ENCODE measurements around the gene RET.

The RET gene

DNA sequence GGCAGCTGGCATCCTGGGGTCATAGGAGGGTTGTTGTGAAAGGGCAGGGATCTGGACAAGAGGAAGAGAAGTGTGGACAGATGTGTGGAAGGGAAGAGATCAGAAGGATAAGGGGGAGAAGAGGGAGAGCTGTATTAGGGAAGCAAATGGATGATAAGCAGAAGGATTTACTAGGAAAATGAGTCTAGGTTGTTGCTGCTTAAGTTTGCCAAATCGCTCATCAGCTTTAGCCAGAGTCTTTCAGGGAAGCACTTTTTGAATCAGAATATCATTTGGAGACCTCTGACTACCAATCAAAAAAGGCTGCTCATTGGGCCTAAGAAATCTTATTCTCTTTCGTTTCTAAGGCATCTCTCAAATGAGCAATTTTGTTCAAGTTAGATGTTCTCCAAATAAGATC is 58.8 kb downstream of the RET start:
- Histone ChIP-seq H3K4ac (ENCODE audit: low read depth, low read length) (no peak overlapping the region), H3K27me3 (ENCODE audit: insufficient read depth, low read length, poor library complexity) (no peaks in the 10 kb centered on the region), H3K4me1 (ENCODE audit: control insufficient read depth, low read depth, low read length) (no peaks in the 10 kb centered on the region), H3K4me3 (ENCODE audit: low read length) (no peak overlapping the region), H3K18ac (ENCODE audit: low read length) (no peak overlapping the region), H3K23ac (ENCODE audit: low read length) (no peak overlapping the region), H2BK5ac (ENCODE audit: low read length) (no peak overlapping the region), H2BK15ac (replicated peaks; ENCODE audit: low read depth) (no peak overlapping the region), H3K27ac (ENCODE audit: low read depth, low read length) (no peak overlapping the region), H2AK5ac (ENCODE audit: low read length) (no peak overlapping the region), H3K56ac (ENCODE audit: low read length) (no peak overlapping the region), H3K79me2 (ENCODE audit: control insufficient read depth, insufficient read depth, low read length) (no peaks in the 10 kb centered on the region), H3K36me3 (ENCODE audit: control insufficient read depth, insufficient read depth, low read length) (no peaks in the 10 kb centered on the region), H3K9ac (ENCODE audit: low read length) (no peak overlapping the region), H4K5ac (ENCODE audit: low read length) (no peak overlapping the region), H2BK120ac (ENCODE audit: low read depth, low read length) (no peak overlapping the region), H3K79me1 (ENCODE audit: low read length) (no peaks in the 10 kb centered on the region), H3K4me2 (ENCODE audit: low read length) (no peak overlapping the region), H4K8ac (ENCODE audit: low read depth, low read length) (no peak overlapping the region)
- WGBS (ENCODE audit: extremely low coverage, insufficient coverage, low lambda C conversion rate), result no CpG with 5 or more reads among the region's 2 CpGs
- no peak for DNase-seq

DNA sequence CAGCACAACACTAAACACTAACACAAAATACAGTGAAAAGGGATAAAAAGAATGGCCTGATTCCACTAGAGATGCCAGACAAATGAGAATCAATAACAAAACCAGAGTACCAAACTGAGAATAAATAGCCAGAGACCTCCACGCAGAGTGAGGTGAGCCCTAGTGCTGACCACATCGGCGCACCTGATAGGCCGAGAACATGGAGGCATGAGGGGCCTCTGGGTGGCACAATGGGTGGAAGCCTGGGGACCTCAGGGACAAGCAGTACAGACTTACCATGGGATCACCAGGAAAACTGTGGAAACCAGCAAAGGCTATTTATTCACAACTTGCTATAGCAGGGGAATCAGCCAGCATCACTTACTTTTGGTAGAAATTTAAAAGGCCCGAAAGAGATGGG is 59.6 kb downstream of the RET start:
- Histone ChIP-seq H3K4me1 (ENCODE audit: control insufficient read depth, low read depth, low read length) (no peaks in the 10 kb centered on the region), H3K27me3 (ENCODE audit: insufficient read depth, low read length, poor library complexity) (no peaks in the 10 kb centered on the region), H3K4me2 (ENCODE audit: low read length) (no peak overlapping the region), H3K79me2 (ENCODE audit: control insufficient read depth, insufficient read depth, low read length) (no peaks in the 10 kb centered on the region), H3K23ac (ENCODE audit: low read length) (no peak overlapping the region), H3K79me1 (ENCODE audit: low read length) (no peaks in the 10 kb centered on the region), H4K8ac (ENCODE audit: low read depth, low read length) (no peak overlapping the region), H3K56ac (ENCODE audit: low read length) (no peak overlapping the region), H3K18ac (ENCODE audit: low read length) (no peak overlapping the region), H3K9ac (ENCODE audit: low read length) (no peak overlapping the region), H4K5ac (ENCODE audit: low read length) (no peak overlapping the region), H2AK5ac (ENCODE audit: low read length) (no peak overlapping the region), H2BK5ac (ENCODE audit: low read length) (no peak overlapping the region), H3K27ac (ENCODE audit: low read depth, low read length) (no peak overlapping the region), H3K4me3 (ENCODE audit: low read length) (no peak overlapping the region), H3K4ac (ENCODE audit: low read depth, low read length) (no peak overlapping the region), H2BK15ac (replicated peaks; ENCODE audit: low read depth) (no peak overlapping the region), H3K36me3 (ENCODE audit: control insufficient read depth, insufficient read depth, low read length) (no peaks in the 10 kb centered on the region), H2BK120ac (ENCODE audit: low read depth, low read length) (no peak overlapping the region)
- WGBS (ENCODE audit: extremely low coverage, insufficient coverage, low lambda C conversion rate), result no CpG with 5 or more reads among the region's 5 CpGs
- no peak for DNase-seq

DNA sequence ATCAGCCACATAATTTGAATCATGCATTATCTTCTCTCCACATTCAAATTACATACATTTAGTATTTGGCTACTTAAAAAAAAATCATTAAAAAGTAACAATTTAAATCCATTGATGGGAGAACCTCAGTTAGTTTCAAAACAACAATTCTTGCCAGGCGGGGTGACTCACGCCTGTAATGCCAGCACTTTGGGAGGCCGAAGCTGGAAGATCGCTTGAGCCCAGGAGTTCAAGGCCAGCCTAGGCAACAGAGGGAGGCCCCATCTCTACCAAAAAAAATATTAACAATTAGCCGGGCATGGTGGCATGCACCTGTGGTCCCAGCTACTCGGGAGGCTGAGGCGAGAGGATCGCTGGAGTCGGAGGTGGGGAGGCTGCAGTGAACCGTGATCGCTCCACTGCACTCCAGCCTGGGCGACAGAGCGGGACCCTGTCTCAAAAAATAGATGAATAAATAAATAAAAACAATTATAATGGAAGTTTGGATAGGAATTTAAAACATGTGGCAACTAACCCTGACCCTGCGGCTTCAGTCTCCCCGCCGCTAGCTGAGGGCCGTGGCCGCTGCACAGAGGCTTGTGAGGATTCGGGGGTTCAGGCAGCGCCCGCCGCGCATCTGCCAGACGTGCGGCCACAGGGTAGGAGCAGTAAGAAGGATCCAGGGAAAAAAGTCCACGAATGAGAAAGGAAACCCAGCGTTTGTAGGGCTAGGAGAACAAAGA is 60.3 kb downstream of the RET start:
- H4K8ac ChIP-seq (ENCODE audit: low read depth, low read length), result no peak overlapping the region
- no peak for DNase-seq

DNA sequence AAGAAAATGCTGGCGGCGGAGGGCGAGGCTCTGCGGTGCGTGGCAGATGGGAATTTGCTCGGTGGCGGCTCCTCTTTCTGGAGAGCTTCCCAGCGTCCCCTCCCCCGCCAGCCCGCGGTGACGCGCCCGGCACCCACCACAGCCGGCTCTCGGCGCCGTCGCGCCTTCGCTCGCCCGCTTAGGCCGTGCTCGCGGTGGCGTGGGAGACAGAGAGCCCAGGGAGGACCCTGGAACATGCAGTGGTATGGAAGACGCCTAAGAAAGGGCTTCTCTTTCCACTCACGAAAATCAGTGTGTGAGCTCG is 60.8 kb downstream of the RET start:
- Histone ChIP-seq H2BK15ac (replicated peaks; ENCODE audit: low read depth) (no peak overlapping the region), H4K8ac (ENCODE audit: low read depth, low read length) (no peak overlapping the region), H3K79me2 (ENCODE audit: control insufficient read depth, insufficient read depth, low read length) (peaks cover 3% of the 10 kb centered on the region), H3K18ac (ENCODE audit: low read length) (peak overlapping the region; percentile 7), H2BK5ac (ENCODE audit: low read length) (no peak overlapping the region), H3K79me1 (ENCODE audit: low read length) (peaks cover 2% of the 10 kb centered on the region), H4K5ac (ENCODE audit: low read length) (no peak overlapping the region), H3K23ac (ENCODE audit: low read length) (no peak overlapping the region), H3K4me2 (ENCODE audit: low read length) (peak overlapping the region; percentile 34), H3K4ac (ENCODE audit: low read depth, low read length) (peak overlapping the region; percentile 63), H3K27me3 (ENCODE audit: insufficient read depth, low read length, poor library complexity) (no peaks in the 10 kb centered on the region), H3K4me3 (ENCODE audit: low read length) (peak overlapping the region; percentile 51), H2AK5ac (ENCODE audit: low read length) (no peak overlapping the region), H3K4me1 (ENCODE audit: control insufficient read depth, low read depth, low read length) (no peaks in the 10 kb centered on the region), H3K36me3 (ENCODE audit: control insufficient read depth, insufficient read depth, low read length) (no peaks in the 10 kb centered on the region), H3K56ac (ENCODE audit: low read length) (peak overlapping the region; percentile 93), H2BK120ac (ENCODE audit: low read depth, low read length) (no peak overlapping the region), H3K9ac (ENCODE audit: low read length) (peak overlapping the region; percentile 80), H3K27ac (ENCODE audit: low read depth, low read length) (no peak overlapping the region)
- WGBS (ENCODE audit: extremely low coverage, insufficient coverage, low lambda C conversion rate), result no CpG with 5 or more reads among the region's 30 CpGs
- peak; percentile 39 for DNase-seq

More for the DNA sequence above, 60.3 kb downstream of the RET start:
- H2BK120ac ChIP-seq (ENCODE audit: low read depth, low read length), result no peak overlapping the region
- no peak overlapping the region for H3K27ac ChIP-seq (ENCODE audit: low read depth, low read length)
- peak overlapping the region; percentile 7 for H3K18ac ChIP-seq (ENCODE audit: low read length)
- peaks cover 2% of the 10 kb centered on the region for H3K79me1 ChIP-seq (ENCODE audit: low read length)
- no peak overlapping the region for H4K5ac ChIP-seq (ENCODE audit: low read length)
- no peak overlapping the region for H3K4ac ChIP-seq (ENCODE audit: low read depth, low read length)
- H3K9ac ChIP-seq (ENCODE audit: low read length), result peak overlapping the region; percentile 80
- H2AK5ac ChIP-seq (ENCODE audit: low read length), result no peak overlapping the region
- no peaks in the 10 kb centered on the region for H3K4me1 ChIP-seq (ENCODE audit: control insufficient read depth, low read depth, low read length)
- no peaks in the 10 kb centered on the region for H3K27me3 ChIP-seq (ENCODE audit: insufficient read depth, low read length, poor library complexity)
- H3K4me2 ChIP-seq (ENCODE audit: low read length), result peak overlapping the region; percentile 34
- peak overlapping the region; percentile 51 for H3K4me3 ChIP-seq (ENCODE audit: low read length)
- H3K36me3 ChIP-seq (ENCODE audit: control insufficient read depth, insufficient read depth, low read length), result no peaks in the 10 kb centered on the region
- H3K79me2 ChIP-seq (ENCODE audit: control insufficient read depth, insufficient read depth, low read length), result peaks cover 3% of the 10 kb centered on the region
- WGBS (ENCODE audit: extremely low coverage, insufficient coverage, low lambda C conversion rate), result no CpG with 5 or more reads among the region's 27 CpGs
- no peak overlapping the region for H2BK5ac ChIP-seq (ENCODE audit: low read length)
- H2BK15ac ChIP-seq (replicated peaks; ENCODE audit: low read depth), result no peak overlapping the region
- H3K56ac ChIP-seq (ENCODE audit: low read length), result peak overlapping the region; percentile 93
- no peak overlapping the region for H3K23ac ChIP-seq (ENCODE audit: low read length)

DNA sequence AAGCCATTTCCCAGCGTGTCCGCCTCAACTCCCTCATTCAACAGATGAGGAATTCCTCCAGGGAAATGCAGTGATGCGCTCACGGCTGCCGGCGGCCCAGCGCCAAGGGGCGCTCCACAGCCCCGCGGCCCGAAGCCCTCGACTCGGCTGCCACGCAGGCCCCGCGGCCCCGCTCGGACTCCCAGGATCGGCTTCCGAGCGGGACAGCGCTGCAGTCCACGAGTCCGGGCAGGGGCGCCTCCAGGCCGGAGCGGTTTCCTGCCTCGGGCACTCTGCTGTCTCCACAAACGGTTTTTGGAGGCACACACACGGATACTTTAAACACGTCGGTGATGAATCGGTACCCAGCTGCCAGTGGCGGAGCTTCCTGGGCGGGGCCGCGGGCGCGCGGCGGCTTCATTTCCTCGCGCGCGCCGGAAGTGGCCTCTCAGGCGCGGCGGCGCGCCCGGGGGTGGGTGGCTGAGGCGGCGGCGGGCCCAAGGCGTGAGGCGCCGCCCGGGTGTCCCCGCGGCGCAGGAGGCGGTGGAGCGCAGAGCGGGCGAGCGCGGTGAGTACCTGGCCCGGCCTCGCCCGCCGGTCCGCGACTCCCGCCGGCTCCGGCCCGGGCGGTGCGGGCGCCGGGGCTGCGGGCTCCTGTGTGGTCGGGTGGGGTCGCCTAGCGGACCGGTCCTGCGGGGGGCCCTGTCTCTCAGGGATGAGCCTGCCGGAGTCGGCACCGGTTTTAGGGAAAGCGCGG is 61.3 kb downstream of the RET start, which contains the start of gene CSGALNACT2:
Gene CSGALNACT2, plus strand, starts transcription at position 425 of the 736 bp plus-strand sequence. CDS start 16,705 bp downstream, outside the sequence.
- Histone ChIP-seq H3K4me3 (ENCODE audit: low read length) (peak within 1 kb of the TSS; percentile 67), H2BK5ac (ENCODE audit: low read length) (no peak within 1 kb of the TSS), H3K23ac (ENCODE audit: low read length) (no peak within 1 kb of the TSS), H2AK5ac (ENCODE audit: low read length) (no peak within 1 kb of the TSS), H4K8ac (ENCODE audit: low read depth, low read length) (no peak within 1 kb of the TSS), H2BK120ac (ENCODE audit: low read depth, low read length) (no peak within 1 kb of the TSS), H3K79me2 (ENCODE audit: control insufficient read depth, insufficient read depth, low read length) (peaks cover 3% of the 10 kb centered on the region), H3K4ac (ENCODE audit: low read depth, low read length) (peak within 1 kb of the TSS; percentile 63), H3K56ac (ENCODE audit: low read length) (peak within 1 kb of the TSS; percentile 93), H3K18ac (ENCODE audit: low read length) (peak within 1 kb of the TSS; percentile 82), H3K4me2 (ENCODE audit: low read length) (peak within 1 kb of the TSS; percentile 61), H3K36me3 (ENCODE audit: control insufficient read depth, insufficient read depth, low read length) (no peaks in the 10 kb centered on the region), H3K27me3 (ENCODE audit: insufficient read depth, low read length, poor library complexity) (no peaks in the 10 kb centered on the region), H3K79me1 (ENCODE audit: low read length) (peaks cover 2% of the 10 kb centered on the region), H3K4me1 (ENCODE audit: control insufficient read depth, low read depth, low read length) (no peaks in the 10 kb centered on the region), H4K5ac (ENCODE audit: low read length) (no peak within 1 kb of the TSS), H2BK15ac (replicated peaks; ENCODE audit: low read depth) (no peak within 1 kb of the TSS), H3K27ac (ENCODE audit: low read depth, low read length) (peak within 1 kb of the TSS; percentile 39), H3K9ac (ENCODE audit: low read length) (peak within 1 kb of the TSS; percentile 80)
- peak; percentile 80 for DNase-seq
- no CpG with 5 or more reads among the region's 93 CpGs for WGBS (ENCODE audit: extremely low coverage, insufficient coverage, low lambda C conversion rate)
